Measurements from ENCODE around the gene ALDH9A1.

GRCh38 chr1:165647970-165648369, 50.4 kb downstream of the ALDH9A1 start:
- no peak for TF ChIP-seq EP300 (IDR thresholded peaks at IDR 0.05)
- TF ChIP-seq, protein P1, sequence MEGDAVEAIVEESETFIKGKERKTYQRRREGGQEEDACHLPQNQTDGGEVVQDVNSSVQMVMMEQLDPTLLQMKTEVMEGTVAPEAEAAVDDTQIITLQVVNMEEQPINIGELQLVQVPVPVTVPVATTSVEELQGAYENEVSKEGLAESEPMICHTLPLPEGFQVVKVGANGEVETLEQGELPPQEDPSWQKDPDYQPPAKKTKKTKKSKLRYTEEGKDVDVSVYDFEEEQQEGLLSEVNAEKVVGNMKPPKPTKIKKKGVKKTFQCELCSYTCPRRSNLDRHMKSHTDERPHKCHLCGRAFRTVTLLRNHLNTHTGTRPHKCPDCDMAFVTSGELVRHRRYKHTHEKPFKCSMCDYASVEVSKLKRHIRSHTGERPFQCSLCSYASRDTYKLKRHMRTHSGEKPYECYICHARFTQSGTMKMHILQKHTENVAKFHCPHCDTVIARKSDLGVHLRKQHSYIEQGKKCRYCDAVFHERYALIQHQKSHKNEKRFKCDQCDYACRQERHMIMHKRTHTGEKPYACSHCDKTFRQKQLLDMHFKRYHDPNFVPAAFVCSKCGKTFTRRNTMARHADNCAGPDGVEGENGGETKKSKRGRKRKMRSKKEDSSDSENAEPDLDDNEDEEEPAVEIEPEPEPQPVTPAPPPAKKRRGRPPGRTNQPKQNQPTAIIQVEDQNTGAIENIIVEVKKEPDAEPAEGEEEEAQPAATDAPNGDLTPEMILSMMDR (IDR thresholded peaks at IDR 0.05), result no peak

Measured in esophagus muscularis mucosa (tissue), 3 donors.